Neural crest cell (in vitro differentiated cells): Measurements from ENCODE around the gene ZIC1. TPM values are rescaled to one million over a fixed set of nuclear protein-coding genes. Genes with fewer than 3 reads are reported as not detected.
A peak's percentile ranks its signal among the peaks of the same experiment; 100 is the strongest.

Source experiments
- DNase-seq: peaks from one replicate; pipeline ENCODE4 v3.0.0; 2021; ENCODE audit warnings: low read depth, mixed read lengths, low spot score
- H3K27ac Mint-ChIP-seq: one replicate; pipeline ENCODE4 v1.8.0; 2021; ENCODE audit warnings: mild to moderate bottlenecking, mixed read lengths; ENCODE audit not compliant: unreplicated experiment
- H3K27me3 Mint-ChIP-seq: 2 replicates; pipeline ENCODE4 v1.8.0; 2021; ENCODE audit warnings: low read depth, mild to moderate bottlenecking, mixed read lengths
- H3K36me3 Mint-ChIP-seq: 2 replicates; pipeline ENCODE4 v1.8.0; 2021; ENCODE audit warnings: low read depth, mild to moderate bottlenecking, mixed read lengths
- H3K4me1 Mint-ChIP-seq: 2 replicates; pipeline ENCODE4 v1.8.0; 2021; ENCODE audit warnings: mixed read lengths
- H3K4me3 Mint-ChIP-seq: one replicate; pipeline ENCODE4 v1.8.0; 2021; ENCODE audit warnings: mild to moderate bottlenecking, mixed read lengths
- H3K9me3 Mint-ChIP-seq: 2 replicates; pipeline ENCODE4 v1.8.0; 2021; ENCODE audit warnings: mixed read lengths
- total RNA-seq: library from RNA; stranded (reverse); gene quantifications from 2 replicates; pipeline ENCODE4 v1.2.1, GENCODE V29; 2021
- TF ChIP-seq, protein P1 (sequence below): fragments of 200-600 bp; sonication (generic); conservative IDR thresholded peaks from 2 replicates; pipeline ENCODE4 v1.5.0; 2021; ENCODE audit warnings: antibody characterized with exemption, mild to moderate bottlenecking

The ZIC1 gene
- total RNA-seq, 1 donor from 2014 or later, result 54.3 TPM

DNA sequence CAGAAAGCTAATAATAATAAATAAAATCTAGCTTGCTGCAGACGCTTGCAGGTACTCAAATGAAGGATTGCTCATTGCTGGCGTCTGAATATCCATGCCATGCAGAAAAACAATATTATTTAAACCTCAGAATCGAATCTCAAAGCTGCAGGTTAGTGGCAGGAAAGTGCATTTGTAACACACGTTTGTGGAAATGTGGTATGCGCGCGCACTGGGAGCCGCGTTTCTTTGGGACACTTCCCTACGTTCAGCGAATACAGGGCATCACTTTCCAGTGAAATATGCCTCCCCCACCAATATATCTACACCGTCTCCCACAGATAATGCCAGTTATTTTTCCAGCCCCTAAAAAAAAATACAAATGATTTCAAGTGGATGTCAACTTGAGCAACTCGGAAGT lies 39.9 kb upstream of the ZIC1 start:
- Mint-ChIP-seq H3K4me3 (peak overlapping the region; percentile 11), H3K27ac (no peak overlapping the region), H3K27me3 (peaks cover 99% of the 10 kb centered on the region), H3K4me1 (peaks cover 20% of the 10 kb centered on the region), H3K36me3 (peaks cover 6% of the 10 kb centered on the region), H3K9me3 (peaks cover 4% of the 10 kb centered on the region)
- TF ChIP-seq, protein P1, sequence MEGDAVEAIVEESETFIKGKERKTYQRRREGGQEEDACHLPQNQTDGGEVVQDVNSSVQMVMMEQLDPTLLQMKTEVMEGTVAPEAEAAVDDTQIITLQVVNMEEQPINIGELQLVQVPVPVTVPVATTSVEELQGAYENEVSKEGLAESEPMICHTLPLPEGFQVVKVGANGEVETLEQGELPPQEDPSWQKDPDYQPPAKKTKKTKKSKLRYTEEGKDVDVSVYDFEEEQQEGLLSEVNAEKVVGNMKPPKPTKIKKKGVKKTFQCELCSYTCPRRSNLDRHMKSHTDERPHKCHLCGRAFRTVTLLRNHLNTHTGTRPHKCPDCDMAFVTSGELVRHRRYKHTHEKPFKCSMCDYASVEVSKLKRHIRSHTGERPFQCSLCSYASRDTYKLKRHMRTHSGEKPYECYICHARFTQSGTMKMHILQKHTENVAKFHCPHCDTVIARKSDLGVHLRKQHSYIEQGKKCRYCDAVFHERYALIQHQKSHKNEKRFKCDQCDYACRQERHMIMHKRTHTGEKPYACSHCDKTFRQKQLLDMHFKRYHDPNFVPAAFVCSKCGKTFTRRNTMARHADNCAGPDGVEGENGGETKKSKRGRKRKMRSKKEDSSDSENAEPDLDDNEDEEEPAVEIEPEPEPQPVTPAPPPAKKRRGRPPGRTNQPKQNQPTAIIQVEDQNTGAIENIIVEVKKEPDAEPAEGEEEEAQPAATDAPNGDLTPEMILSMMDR, result no peak
- no peak for DNase-seq

DNA sequence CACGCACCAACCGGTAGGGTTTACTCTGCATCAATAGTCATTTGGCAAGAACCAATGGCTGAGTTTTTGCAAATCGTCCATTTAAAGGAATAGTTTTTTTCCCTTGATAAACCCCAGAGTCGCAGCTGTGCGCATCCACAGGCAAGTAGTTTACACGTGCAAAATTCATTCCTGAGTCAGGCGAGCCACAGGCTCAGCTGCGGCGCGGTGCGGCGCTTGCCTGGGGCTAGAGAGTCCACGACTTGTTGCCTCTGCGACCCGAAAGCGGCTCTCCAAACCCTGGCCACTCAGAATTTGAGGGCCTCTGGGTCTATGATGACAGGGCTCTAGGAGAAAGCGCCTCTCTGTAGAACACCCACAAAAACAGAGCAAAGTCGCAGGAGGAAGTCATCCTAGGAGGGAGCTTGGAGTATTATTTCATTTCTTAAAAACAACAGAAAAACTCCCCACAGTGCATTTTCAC lies 39.5 kb upstream of the ZIC1 start:
- Mint-ChIP-seq H3K27me3 (peaks cover 99% of the 10 kb centered on the region), H3K4me3 (peak overlapping the region; percentile 45), H3K9me3 (peaks cover 4% of the 10 kb centered on the region), H3K4me1 (peaks cover 20% of the 10 kb centered on the region), H3K36me3 (peaks cover 6% of the 10 kb centered on the region), H3K27ac (no peak overlapping the region)
- TF ChIP-seq, protein P1, result no peak
- no peak for DNase-seq

DNA sequence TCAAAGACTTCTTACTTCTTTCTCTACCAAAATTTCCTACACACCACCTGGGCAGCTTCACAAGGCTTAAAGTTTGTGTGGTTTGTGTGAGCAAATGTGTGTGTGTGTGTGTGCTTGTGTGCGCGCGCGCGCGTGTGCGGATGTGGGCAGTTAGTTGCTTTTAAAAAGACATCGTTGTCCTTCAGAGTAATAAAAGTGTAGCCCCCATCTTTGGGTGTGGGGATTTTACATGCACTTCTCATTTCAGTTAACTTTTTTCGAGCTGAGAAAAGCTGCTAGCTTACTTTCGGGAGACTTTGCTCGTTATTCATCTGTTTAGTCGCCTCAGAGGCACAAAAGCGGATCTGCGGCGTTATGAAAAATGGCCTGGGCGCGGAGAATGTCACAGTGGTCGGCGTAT lies 38.8 kb upstream of the ZIC1 start:
- DNase-seq, result no peak
- TF ChIP-seq, protein P1, result no peak
- Mint-ChIP-seq H3K4me1 (peaks cover 20% of the 10 kb centered on the region), H3K27me3 (peaks cover 99% of the 10 kb centered on the region), H3K27ac (no peak overlapping the region), H3K4me3 (peak overlapping the region; percentile 21), H3K36me3 (peaks cover 6% of the 10 kb centered on the region), H3K9me3 (peaks cover 4% of the 10 kb centered on the region)

GRCh38 chr3:147371140-147371539 lies 38.0 kb upstream of the ZIC1 start:
- Mint-ChIP-seq H3K36me3 (peaks cover 6% of the 10 kb centered on the region), H3K4me3 (peak overlapping the region; percentile 68), H3K27me3 (peaks cover 99% of the 10 kb centered on the region), H3K4me1 (peaks cover 20% of the 10 kb centered on the region), H3K27ac (no peak overlapping the region), H3K9me3 (peaks cover 4% of the 10 kb centered on the region)
- DNase-seq, result no peak
- TF ChIP-seq, protein P1, result no peak

DNA sequence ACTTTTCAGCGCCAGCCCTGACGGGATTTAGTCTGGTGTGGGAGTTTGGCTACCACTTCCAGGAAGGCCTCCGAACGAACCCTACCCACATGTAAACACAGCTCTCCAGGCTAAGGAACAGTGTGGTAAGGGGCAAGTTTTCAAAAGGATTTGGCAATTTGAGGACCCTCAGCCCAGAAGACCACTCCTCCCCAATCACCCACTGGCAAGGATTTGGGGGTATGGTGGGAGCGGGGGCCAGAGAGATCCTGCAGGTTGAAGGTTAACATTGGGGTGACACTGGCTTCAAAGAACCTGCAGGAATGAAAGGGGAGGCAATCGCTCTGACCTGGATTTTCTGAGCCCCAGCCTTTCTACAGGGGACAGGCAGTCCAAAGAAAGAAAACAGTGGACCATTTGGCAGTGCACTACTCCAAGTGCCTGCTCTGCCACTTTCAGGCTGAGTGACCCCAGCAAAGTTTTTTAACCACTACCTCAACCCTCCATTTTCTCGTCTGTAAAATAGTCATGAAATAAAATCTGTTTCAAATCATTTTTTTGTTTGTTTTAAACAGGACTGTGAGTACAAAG lies 37.3 kb upstream of the ZIC1 start:
- H3K4me3 Mint-ChIP-seq, result peak overlapping the region; percentile 36
- H3K4me1 Mint-ChIP-seq, result peaks cover 20% of the 10 kb centered on the region
- peaks cover 4% of the 10 kb centered on the region for H3K9me3 Mint-ChIP-seq
- H3K36me3 Mint-ChIP-seq, result peaks cover 6% of the 10 kb centered on the region
- H3K27ac Mint-ChIP-seq, result no peak overlapping the region
- TF ChIP-seq, protein P1, result no peak
- DNase-seq, result no peak
- H3K27me3 Mint-ChIP-seq, result peaks cover 99% of the 10 kb centered on the region
